ENCODE measurements around the gene ST7.

Gene ST7

DNA sequence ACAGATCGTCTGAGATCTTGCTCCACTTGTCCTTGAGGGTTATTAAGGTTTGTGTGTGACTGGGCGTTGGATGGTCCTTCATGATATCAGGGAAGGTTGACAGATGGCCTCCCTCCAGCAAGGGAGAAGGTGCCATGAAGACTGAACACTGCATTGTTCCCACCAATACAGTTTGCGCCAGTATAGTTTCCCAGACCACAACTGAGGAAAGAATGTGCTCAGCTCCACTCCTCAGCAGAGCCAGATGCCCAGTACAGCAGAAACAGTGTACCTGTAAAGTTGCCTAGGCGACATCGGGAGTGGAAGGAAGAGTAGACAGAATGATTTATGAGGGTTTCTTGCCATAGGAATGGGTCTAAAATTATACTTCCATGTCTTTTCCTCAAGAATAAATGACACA, 137.5 kb downstream of the ST7 start:
- DNase-seq (ENCODE audit: low spot score): no peak
- H3K4me1 Mint-ChIP-seq (ENCODE audit: low read depth): peaks cover 25% of the 10 kb centered on the region

DNA sequence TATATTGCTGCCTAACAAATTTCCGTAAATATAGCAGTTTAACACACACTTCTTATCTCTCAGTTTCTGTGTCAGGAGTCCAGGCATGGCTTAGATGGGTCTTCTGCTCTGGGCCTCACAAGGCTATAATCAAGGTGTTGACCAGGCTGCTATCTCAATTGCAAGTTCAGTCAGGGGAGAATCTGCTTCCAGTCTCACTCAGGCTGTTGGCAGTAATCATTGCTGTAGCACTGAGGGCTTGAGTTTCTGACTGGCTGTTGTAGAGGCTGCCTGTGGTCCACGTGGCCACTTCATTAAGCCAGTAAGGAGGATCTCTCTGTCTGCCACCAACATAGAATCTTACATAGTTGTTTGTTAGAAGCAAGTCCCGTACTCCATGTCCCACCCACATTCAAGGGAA, 138.4 kb downstream of the ST7 start:
- Mint-ChIP-seq H3K36me3 (ENCODE audit: low read depth) (no peaks in the 10 kb centered on the region), H3K27me3 (ENCODE audit: low read depth) (peaks cover 3% of the 10 kb centered on the region), H3K4me1 (ENCODE audit: low read depth) (peaks cover 19% of the 10 kb centered on the region), H3K9me3 (no peaks in the 10 kb centered on the region), H3K4me3 (no peak overlapping the region), H3K27ac (no peak overlapping the region)
- no peak for DNase-seq (ENCODE audit: low spot score)

More for the DNA sequence above, 137.5 kb downstream of the ST7 start:
- Mint-ChIP-seq H3K9me3 (no peaks in the 10 kb centered on the region), H3K4me3 (no peak overlapping the region), H3K36me3 (ENCODE audit: low read depth) (no peaks in the 10 kb centered on the region), H3K27me3 (ENCODE audit: low read depth) (peaks cover 5% of the 10 kb centered on the region), H3K27ac (no peak overlapping the region)

DNA sequence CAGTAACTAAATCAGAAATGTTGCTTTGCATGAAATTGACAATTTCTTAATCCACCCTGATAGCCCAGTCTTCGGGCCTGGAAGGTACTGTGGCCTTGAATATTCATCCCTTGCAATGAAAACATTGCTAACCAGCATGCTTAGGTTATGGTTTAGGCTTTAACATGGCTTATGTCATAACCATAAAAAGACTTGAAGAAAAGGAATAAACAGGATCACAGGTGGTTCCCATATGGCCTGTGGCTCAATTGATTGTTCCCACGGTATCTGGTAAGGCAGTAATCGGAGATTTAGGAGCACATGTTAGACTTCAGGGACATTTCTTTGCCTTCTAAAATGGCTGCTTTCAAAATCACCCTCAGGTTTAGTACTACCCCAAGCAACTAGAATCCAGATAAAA, 139.5 kb downstream of the ST7 start:
- no peak for DNase-seq (ENCODE audit: low spot score)
- H3K27me3 Mint-ChIP-seq (ENCODE audit: low read depth): peaks cover 3% of the 10 kb centered on the region
- no peak overlapping the region for H3K4me3 Mint-ChIP-seq
- no peaks in the 10 kb centered on the region for H3K36me3 Mint-ChIP-seq (ENCODE audit: low read depth)
- H3K27ac Mint-ChIP-seq: no peak overlapping the region
- H3K9me3 Mint-ChIP-seq: no peaks in the 10 kb centered on the region
- H3K4me1 Mint-ChIP-seq (ENCODE audit: low read depth): peaks cover 9% of the 10 kb centered on the region

DNA sequence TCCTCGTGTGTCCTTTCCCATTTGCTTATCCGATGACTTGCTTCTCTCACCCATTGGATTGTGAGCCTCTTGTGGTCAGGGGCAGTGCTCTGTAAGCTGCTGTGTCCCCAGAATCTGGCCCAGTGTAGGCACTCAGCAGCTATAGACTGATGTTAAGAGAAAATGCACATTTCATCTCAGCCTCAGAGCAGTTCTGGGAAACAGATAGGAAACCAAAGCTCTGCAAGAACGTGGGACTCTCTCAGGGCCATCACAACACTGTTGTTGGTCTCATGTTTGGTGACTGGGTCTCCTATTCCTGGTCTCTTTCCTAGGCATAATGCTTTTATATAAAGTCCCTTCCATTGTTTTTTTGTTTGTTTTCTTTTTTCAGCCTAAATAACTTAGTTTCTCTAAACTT, 141.2 kb downstream of the ST7 start:
- Mint-ChIP-seq H3K36me3 (ENCODE audit: low read depth) (no peaks in the 10 kb centered on the region), H3K4me1 (ENCODE audit: low read depth) (peaks cover 5% of the 10 kb centered on the region)

DNA sequence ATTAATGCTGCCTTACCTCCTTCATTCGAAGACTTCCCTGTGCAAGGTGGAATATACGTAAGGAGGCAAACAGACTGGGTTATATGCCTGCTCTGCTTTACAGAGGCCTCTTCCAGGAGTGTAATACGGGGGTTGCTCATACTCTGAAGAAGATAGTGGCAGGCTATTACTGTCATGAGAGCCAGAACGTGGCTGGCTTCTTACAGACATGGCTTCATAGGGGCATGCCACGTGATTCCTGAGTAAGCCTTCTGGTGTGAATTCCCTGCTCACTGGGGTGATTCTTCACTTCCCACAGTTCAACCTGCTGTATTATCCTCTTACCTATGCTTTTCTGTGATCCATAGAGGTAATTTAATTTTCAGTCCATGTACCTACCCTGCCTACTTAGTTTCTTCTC, 141.8 kb downstream of the ST7 start:
- no peak overlapping the region for H3K27ac Mint-ChIP-seq
- DNase-seq (ENCODE audit: low spot score): no peak
- H3K4me3 Mint-ChIP-seq: no peak overlapping the region
- no peaks in the 10 kb centered on the region for H3K27me3 Mint-ChIP-seq (ENCODE audit: low read depth)
- no peaks in the 10 kb centered on the region for H3K9me3 Mint-ChIP-seq
- H3K4me1 Mint-ChIP-seq (ENCODE audit: low read depth): peaks cover 5% of the 10 kb centered on the region
- no peaks in the 10 kb centered on the region for H3K36me3 Mint-ChIP-seq (ENCODE audit: low read depth)

More for the DNA sequence above, 141.2 kb downstream of the ST7 start:
- no peaks in the 10 kb centered on the region for H3K9me3 Mint-ChIP-seq
- no peaks in the 10 kb centered on the region for H3K27me3 Mint-ChIP-seq (ENCODE audit: low read depth)
- H3K4me3 Mint-ChIP-seq: no peak overlapping the region
- no peak for DNase-seq (ENCODE audit: low spot score)
- H3K27ac Mint-ChIP-seq: no peak overlapping the region

DNA sequence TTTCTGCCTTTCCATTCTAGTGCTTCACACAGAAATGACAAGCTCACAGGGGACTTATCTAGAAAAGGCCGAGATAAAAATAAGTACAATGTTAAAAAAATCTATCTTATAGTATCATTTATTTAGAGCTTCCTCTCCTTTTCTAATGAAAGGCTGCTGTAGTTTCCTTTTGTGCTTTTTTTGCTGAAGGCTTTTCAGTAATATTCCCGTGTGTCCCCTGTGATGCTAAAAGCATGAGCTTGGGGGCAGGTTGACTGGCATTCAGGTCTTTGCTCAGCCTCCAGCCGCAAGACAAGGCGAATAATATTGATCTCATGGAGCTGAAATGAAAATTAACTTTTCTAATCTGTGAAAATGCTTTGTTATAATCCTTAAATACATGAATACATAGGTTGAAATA, 143.0 kb downstream of the ST7 start:
- Mint-ChIP-seq H3K27me3 (ENCODE audit: low read depth) (no peaks in the 10 kb centered on the region), H3K36me3 (ENCODE audit: low read depth) (no peaks in the 10 kb centered on the region)

DNA sequence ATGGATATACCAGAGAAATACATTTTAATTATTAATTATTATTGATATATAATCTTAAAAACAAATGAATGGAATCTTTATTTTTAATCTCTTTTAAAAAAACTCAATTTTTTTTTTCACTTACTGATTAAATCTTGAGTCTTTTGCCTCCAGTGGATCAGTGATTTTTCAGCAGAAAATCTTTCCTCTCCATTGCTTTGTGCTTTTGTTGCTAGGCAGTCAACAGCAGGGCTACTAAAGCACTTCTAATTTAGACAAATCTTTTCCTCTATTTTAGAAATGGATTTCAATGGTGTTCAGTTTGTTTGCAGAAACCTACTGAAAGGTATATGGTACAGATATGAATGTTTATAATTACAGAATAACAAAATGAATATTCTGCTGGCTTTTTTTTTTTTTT, 143.6 kb downstream of the ST7 start:
- H3K27me3 Mint-ChIP-seq (ENCODE audit: low read depth): no peaks in the 10 kb centered on the region
- DNase-seq (ENCODE audit: low spot score): no peak
- peaks cover 5% of the 10 kb centered on the region for H3K4me1 Mint-ChIP-seq (ENCODE audit: low read depth)
- H3K36me3 Mint-ChIP-seq (ENCODE audit: low read depth): no peaks in the 10 kb centered on the region
- no peak overlapping the region for H3K4me3 Mint-ChIP-seq
- no peak overlapping the region for H3K27ac Mint-ChIP-seq
- H3K9me3 Mint-ChIP-seq: no peaks in the 10 kb centered on the region

More for the DNA sequence above, 143.0 kb downstream of the ST7 start:
- DNase-seq (ENCODE audit: low spot score): no peak
- no peak overlapping the region for H3K27ac Mint-ChIP-seq
- H3K4me3 Mint-ChIP-seq: no peak overlapping the region
- H3K9me3 Mint-ChIP-seq: no peaks in the 10 kb centered on the region
- peaks cover 5% of the 10 kb centered on the region for H3K4me1 Mint-ChIP-seq (ENCODE audit: low read depth)

DNA sequence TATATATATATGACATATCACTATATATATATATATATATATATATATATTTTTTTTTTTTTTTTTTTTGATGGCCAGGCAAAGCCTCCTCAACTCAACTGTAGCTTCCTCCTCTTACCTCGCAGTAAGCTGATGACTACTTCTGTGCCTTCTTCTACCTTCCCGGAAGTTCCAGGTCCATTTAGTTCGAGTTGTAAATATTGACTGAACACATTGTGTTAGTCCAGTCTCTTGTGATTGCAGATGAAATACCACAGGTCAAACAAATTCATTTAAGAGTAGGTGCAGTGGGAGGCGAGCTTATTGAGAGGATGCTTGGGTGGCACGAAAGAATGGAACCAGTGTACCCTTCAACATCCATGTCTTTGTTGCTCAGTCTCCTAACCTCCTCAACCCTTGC, 144.6 kb downstream of the ST7 start:
- peaks cover 5% of the 10 kb centered on the region for H3K4me1 Mint-ChIP-seq (ENCODE audit: low read depth)
- peaks cover 4% of the 10 kb centered on the region for H3K27me3 Mint-ChIP-seq (ENCODE audit: low read depth)
- H3K36me3 Mint-ChIP-seq (ENCODE audit: low read depth): no peaks in the 10 kb centered on the region
- H3K4me3 Mint-ChIP-seq: no peak overlapping the region
- H3K27ac Mint-ChIP-seq: no peak overlapping the region
- no peak for DNase-seq (ENCODE audit: low spot score)
- no peaks in the 10 kb centered on the region for H3K9me3 Mint-ChIP-seq

DNA sequence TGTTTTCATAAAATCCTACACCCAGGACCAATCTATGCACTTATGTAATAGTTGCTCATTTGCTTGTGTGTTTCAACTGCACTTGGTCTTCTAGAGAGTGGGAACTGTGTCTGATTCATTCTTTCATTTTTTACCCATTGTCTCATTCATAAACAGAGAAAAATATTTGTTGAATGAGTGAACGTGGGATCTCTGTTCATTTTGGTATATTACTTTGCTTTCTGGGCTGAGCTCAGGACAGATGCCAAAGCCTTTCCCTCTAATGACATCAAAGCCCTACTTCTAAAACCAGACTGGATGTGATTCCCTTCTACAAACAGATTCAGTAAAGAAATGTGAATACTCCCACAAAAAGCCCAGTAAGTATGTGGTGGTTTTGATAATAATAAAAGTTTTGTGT, 145.2 kb downstream of the ST7 start:
- H3K4me3 Mint-ChIP-seq: no peak overlapping the region
- H3K9me3 Mint-ChIP-seq: no peaks in the 10 kb centered on the region
- H3K27me3 Mint-ChIP-seq (ENCODE audit: low read depth): peaks cover 6% of the 10 kb centered on the region
- peaks cover 5% of the 10 kb centered on the region for H3K4me1 Mint-ChIP-seq (ENCODE audit: low read depth)
- H3K27ac Mint-ChIP-seq: no peak overlapping the region
- H3K36me3 Mint-ChIP-seq (ENCODE audit: low read depth): no peaks in the 10 kb centered on the region
- DNase-seq (ENCODE audit: low spot score): no peak

DNA sequence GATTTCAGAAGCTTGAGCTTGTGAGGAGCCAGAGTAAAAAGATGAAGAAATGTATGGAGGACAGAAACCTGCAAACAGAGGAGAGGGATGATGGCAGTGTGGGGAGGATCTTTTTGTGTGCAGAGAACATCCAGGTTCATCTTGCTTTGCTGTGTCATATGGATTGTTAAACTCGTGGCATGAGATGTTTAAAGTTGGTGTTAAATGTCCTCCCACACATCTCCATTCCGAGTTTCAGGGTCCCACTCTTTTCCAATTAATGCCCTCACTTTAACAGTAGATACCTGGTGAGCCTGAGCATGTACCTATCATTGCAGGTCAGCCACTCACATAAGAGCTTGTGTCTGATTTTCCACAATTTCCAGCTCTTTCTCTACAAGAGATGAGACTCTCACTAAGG, 147.7 kb downstream of the ST7 start:
- Mint-ChIP-seq H3K27ac (no peak overlapping the region), H3K36me3 (ENCODE audit: low read depth) (no peaks in the 10 kb centered on the region), H3K27me3 (ENCODE audit: low read depth) (peaks cover 10% of the 10 kb centered on the region), H3K9me3 (no peaks in the 10 kb centered on the region), H3K4me3 (no peak overlapping the region), H3K4me1 (ENCODE audit: low read depth) (no peaks in the 10 kb centered on the region)
- no peak for DNase-seq (ENCODE audit: low spot score)

DNA sequence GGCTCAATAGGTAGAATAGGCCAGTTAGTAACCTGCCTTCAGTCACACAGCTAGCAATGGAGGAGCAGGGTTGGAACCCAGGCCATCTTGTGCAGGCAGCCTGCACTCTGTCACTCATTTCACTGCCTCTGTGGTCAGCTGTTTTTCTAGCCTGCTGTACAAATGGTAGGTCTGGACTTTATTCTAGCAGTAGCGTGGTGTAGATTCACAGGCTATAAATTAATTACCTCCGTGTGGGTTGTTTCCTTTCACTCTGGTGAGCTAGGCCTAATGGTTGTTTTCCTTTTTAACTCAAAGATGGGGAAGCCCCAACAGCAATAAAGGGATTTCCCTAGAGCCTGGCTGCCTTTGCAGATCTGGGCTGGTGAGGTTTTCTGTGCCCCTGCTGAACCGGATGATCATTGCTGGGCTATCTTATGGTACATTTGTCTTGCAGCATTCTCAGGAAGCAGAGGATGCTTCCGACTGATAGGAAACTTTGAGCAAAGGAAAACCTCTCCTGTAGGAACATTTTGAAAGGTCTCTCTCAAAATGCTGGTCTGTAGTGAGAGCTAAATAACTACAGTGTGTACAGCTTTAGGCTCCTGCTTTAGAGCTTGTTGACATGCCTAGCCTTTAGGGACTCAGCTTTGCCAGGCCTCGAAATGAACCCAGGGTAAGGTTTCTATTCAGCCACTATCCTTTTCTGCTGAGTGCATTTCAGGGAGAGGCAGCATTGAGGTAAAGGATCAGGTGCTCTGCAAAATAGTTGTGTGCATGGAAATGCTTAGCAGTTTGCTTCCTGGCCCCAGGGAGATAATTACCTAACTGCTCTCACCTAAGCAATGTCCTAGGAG, 157.4 kb downstream of the ST7 start:
- H3K4me1 Mint-ChIP-seq (ENCODE audit: low read depth): peaks cover 16% of the 10 kb centered on the region

DNA sequence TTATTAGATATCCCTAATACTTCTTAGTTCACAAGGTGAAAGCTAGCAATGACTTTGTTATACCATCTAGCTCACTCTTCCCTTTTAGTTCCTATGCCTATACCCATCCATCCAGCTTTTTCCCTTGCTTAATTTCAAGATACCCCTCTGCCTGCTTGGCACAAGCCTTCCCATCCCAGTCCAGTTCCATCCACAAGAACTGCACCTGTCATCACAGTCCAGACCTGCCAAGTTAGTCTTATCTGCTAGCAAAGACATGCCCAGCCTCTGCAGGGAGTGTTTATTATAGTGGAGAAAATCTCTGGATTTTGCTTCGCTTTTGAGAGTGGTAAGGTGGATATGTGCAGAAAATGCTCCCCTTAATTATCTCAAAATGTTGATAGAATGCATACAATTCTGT, 158.2 kb downstream of the ST7 start:
- H3K9me3 Mint-ChIP-seq: no peaks in the 10 kb centered on the region
- no peak for DNase-seq (ENCODE audit: low spot score)
- H3K4me3 Mint-ChIP-seq: no peak overlapping the region
- peaks cover 5% of the 10 kb centered on the region for H3K27me3 Mint-ChIP-seq (ENCODE audit: low read depth)
- H3K36me3 Mint-ChIP-seq (ENCODE audit: low read depth): peaks cover 4% of the 10 kb centered on the region
- H3K27ac Mint-ChIP-seq: no peak overlapping the region
- peaks cover 16% of the 10 kb centered on the region for H3K4me1 Mint-ChIP-seq (ENCODE audit: low read depth)

More for the DNA sequence above, 157.4 kb downstream of the ST7 start:
- H3K36me3 Mint-ChIP-seq (ENCODE audit: low read depth): peaks cover 4% of the 10 kb centered on the region
- peak overlapping the region; percentile 38 for H3K4me3 Mint-ChIP-seq
- H3K27ac Mint-ChIP-seq: no peak overlapping the region
- no peaks in the 10 kb centered on the region for H3K9me3 Mint-ChIP-seq
- peak; percentile 67 for DNase-seq (ENCODE audit: low spot score)
- H3K27me3 Mint-ChIP-seq (ENCODE audit: low read depth): peaks cover 5% of the 10 kb centered on the region

DNA sequence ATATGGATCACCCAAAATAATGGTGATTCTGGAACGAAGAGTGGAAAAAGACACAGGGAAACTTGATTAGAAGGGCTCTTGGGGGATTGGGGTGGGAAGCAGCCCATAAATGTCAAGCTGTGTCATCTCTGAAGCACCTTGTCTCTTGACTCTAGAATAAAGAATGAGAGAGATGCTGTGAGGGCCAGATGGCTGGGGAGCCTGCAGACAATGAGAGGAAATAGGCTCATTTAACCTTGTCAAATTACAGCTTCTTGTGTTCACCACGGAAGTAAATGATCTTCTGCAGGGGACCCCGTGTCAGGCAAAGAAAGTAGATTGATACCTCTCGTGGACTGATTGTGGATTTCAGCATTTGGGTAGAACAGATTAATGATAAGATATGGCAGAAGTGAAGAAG, 159.3 kb downstream of the ST7 start:
- H3K4me3 Mint-ChIP-seq: no peak overlapping the region
- DNase-seq (ENCODE audit: low spot score): no peak
- peaks cover 7% of the 10 kb centered on the region for H3K27me3 Mint-ChIP-seq (ENCODE audit: low read depth)
- peaks cover 4% of the 10 kb centered on the region for H3K36me3 Mint-ChIP-seq (ENCODE audit: low read depth)
- H3K9me3 Mint-ChIP-seq: no peaks in the 10 kb centered on the region
- H3K27ac Mint-ChIP-seq: no peak overlapping the region
- H3K4me1 Mint-ChIP-seq (ENCODE audit: low read depth): peaks cover 16% of the 10 kb centered on the region

DNA sequence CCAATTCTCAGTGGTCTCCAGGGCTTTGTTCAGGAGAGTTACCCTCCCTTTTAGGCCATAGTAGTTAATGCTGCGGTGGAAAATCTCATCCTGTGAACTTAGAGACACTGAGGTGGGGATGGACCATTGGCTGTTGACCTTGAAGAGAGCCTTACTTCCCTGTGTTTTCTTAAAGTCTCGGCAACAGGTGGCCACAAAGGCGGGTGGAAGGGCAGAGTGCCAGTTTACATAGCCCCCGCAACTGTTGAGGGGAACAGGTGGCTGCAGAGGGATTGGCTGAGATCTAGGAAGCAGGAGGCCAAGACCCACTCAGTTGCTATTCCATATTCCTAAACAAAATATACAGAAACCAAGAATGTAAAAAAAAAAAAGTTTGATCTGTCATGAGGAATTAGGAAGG, 160.6 kb downstream of the ST7 start:
- Mint-ChIP-seq H3K27ac (no peak overlapping the region), H3K36me3 (ENCODE audit: low read depth) (no peaks in the 10 kb centered on the region), H3K4me1 (ENCODE audit: low read depth) (peaks cover 10% of the 10 kb centered on the region), H3K9me3 (no peaks in the 10 kb centered on the region), H3K27me3 (ENCODE audit: low read depth) (peaks cover 13% of the 10 kb centered on the region), H3K4me3 (no peak overlapping the region)
- DNase-seq (ENCODE audit: low spot score): no peak

DNA sequence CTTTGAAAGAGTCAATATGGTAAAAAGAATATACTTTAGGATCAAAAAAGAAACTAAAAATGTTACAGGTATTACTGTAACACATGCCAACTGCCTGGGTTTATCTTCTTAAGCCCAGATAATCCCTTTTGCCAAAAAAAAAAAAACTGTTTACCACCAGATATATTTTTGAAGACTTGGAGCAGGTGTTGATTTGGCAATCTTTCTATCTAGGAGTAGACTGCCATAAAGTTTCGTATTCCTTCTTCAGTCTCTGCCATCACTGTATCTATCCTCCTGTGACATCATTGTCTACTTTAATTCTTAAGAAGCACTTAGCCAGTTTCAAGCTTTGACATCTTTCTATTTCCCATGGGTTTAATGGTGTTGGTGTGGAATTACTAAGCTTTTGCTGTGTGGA, 161.0 kb downstream of the ST7 start:
- H3K9me3 Mint-ChIP-seq: no peaks in the 10 kb centered on the region
- peaks cover 13% of the 10 kb centered on the region for H3K27me3 Mint-ChIP-seq (ENCODE audit: low read depth)
- no peak overlapping the region for H3K4me3 Mint-ChIP-seq
- peaks cover 10% of the 10 kb centered on the region for H3K4me1 Mint-ChIP-seq (ENCODE audit: low read depth)
- no peak for DNase-seq (ENCODE audit: low spot score)
- no peak overlapping the region for H3K27ac Mint-ChIP-seq
- no peaks in the 10 kb centered on the region for H3K36me3 Mint-ChIP-seq (ENCODE audit: low read depth)
